ENCODE measurements around the gene RNF213.
"Not testable (repeated sequence)": the region's sequence is repeated elsewhere in the genome, so short reads cannot be mapped to it uniquely, and the experiment has no call there.

RNF213 gene

DNA sequence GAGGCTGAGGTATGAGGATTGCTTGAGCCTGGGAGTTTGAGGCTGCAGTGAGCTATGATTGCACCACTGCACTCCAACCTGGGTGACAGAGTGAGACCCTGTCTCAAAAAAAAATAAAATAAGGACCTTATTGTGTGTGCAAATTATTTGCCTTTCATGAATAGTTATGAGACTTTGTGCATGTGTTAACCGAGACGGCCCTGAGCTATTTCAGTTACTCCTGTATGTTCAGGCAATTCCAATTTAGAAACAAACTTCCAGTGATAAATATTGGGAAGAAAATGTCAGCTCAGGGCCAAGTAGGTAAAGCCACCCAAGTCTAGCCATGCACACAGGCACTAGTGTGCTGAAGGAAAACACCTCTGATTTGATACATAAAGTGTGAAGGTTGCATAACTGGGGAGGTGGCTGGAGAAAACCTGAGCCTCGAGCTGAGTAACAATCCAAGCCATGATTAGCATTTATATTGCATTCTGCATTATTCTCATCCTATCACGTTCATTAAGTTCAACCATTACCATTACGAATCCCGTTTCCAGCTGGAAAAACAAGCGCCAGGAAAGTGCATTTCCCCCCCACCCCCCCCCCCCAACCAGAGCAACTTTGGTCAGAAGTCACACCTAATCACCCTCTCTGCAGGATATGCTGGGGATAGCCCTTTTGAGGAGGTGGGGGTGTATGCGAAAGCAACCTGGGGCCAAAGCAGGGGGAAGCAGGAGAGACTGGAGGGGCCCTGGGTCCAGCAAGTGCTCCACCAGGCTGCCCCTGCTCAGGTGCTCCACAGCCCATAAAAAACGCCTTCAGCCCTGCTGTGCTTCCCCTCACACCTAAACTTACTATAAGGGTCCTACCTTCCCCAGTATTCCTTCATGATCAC lies 135.7 kb downstream of the RNF213 start:
- FAIRE-seq, result no peak

- FAIRE-seq, result no peak
Measured at GRCh38 chr17:80397034-80397387, 136.4 kb downstream of the RNF213 start.

DNA sequence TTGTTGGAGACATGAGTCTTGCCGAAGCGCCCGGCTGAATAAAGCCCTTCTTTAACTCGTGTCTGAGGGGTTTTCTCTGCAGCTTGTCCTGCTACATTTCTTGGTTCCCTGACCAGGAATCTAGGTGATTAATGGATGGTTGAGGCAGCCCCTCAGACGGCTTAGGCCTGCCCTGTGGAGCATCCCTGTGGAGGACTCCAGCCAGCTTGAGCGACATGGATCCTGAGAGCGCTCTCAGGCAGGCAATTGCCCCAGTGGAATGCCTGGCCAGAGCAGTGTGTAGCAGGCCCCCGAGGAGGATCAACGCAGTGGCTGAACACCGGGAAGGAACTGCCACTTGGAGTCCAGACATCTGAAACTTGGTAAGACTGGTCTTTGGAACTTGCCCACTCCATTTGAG lies 137.0 kb downstream of the RNF213 start:
- FAIRE-seq, result no peak

DNA sequence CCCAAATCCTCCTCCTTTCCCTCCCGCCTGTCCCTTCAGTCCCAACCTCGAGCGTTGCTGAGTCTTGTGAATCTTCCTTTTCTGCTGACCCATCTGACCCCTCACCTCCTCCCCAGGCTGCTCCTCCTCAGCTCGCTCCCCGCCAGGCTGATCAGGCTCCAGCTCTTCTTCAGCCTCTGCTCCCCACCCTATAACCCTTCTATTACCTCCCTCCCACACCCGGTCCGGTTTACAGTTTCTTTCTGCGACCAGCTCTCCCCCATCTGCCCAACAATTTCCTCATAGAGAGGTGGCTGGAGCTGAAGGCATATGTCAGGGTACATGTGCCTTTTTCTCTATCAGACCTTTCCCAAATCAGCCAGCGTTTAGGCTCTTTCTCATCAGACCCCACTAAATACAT lies 140.4 kb downstream of the RNF213 start:
- not testable (repeated sequence) for FAIRE-seq

GRCh38 chr17:80402102-80402501 lies 141.4 kb downstream of the RNF213 start:
- not testable (repeated sequence) for FAIRE-seq

- no peak for FAIRE-seq
Measured at GRCh38 chr17:80402959-80403358, 142.3 kb downstream of the RNF213 start.

- no peak for FAIRE-seq
Measured at GRCh38 chr17:80406146-80406545, 145.5 kb downstream of the RNF213 start.

GRCh38 chr17:80407917-80408316 lies 147.3 kb downstream of the RNF213 start:
- not testable (repeated sequence) for FAIRE-seq

DNA sequence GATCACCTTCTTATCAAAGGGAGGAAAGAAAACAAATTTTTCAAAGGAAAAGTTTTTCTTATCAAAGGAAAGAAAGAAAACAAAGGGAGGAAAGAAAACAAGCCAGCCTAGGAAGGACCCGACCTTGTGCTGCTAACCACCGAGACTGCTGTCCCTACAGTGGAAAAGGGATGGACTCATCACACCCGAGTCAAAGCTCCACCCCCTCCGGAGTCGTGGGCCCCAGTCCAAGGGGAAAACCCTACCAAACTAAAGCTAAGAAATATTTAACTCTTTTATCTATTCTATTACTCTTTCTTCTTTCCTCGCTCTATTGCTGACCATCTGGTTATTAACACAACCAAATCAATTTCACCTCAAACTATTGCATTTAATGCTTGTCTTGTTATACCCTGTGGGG lies 148.2 kb downstream of the RNF213 start:
- FAIRE-seq, result no peak

- FAIRE-seq, result no peak
Measured at GRCh38 chr17:80409626-80410025, 149.0 kb downstream of the RNF213 start.

DNA sequence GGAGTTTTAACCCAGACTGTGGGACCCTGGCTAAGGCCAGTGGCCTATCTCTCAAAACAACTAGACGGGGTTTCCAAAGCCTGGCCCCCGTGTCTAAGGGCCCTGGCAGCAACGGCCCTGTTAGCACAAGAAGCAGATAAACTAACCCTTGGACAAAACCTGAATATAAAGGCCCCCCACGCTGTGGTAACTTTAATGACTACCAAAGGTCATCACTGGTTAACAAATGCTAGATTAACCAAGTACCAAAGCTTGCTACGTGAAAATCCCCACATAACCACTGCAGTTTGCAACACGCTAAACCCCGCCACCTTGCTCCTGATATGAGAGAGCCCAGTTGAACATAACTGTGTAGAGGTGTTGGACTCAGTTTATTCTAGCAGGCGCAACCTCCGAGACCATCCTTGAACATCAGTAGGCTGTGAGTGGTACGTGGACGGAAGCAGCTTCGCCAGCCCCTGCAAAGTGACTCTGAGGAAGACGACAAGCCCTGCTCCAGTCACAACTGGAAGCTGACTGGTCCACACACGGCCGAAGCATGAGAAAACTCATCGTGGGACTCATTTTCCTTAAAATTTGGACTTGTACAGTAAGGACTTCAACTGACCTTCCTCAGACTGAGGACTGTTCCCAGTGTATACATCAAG lies 149.9 kb downstream of the RNF213 start:
- FAIRE-seq, result not testable (repeated sequence)

DNA sequence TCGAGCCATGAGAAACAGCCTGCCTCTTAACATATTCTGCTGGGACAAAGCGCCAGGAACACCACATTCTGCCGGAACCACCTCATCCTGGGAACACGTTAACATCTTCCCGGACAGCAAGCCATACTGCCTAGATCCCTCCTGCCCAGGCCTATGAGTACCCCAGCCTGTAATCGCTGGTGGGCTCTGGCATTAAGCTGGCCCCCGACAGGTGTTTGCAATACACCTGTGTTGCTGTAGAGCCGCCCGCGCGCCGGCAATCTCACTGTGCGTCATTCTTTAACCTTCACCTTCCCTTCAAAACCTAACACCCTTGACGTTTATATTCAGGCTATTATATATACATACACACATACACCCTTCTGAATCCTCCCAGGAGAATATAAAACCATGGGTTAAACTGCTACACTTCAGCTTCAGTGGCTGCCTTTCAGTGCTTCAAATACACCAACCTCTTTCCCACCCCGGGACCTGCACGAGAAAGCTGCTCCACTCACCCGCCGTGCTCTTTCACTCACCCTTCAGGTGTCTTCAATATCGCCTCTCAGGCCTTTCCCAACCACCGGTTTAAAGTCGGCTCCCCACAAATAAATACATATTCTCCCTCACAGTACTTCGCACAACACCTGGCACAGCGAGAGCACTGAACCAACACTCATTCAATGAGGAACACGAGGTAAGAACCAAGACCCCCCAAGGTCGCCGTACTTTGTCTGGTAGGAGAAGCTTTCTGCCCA lies 153.3 kb downstream of the RNF213 start:
- no peak for FAIRE-seq

GRCh38 chr17:80414508-80414802 lies 153.8 kb downstream of the RNF213 start:
- no peak for FAIRE-seq

DNA sequence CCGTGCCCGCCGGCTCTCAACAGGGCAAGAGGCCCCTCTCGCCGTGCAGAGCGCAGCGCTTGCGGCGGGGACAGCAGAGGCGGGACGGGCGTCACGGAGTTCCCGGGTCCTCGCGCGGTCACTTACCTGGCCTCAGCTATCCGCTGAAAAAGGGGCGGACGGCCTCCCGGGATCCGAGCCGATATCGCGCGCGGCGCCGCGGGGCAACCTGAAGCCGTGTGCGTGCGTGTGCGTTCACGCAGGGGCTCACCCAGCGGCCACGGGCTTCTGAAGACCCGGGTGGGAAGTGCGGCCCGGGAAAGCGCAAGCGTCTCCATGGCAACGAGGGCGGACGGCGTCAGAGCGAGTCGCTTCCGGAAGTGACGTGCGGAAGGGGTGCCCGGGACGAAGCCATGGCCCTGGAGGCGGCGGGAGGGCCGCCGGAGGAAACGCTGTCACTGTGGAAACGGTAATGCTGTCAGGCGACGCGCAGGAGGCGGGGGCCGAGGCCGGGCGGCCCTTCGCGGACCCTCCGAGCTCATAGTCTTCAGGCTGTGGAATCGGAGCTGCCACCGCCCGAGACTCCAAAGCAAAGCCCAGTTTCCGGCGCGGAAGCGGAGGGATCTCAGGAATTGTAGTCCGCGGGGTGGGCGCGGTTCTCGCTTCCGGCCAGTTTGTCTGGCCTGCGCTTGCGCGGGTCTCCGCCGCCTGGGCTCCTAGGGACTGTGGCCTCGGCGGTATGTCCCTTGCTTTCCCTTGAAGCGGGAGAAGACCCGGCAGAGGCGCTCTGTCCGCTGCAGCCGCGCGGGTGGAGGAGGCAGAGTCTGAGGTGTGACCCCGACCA lies 154.4 kb downstream of the RNF213 start, which contains the start of gene ENDOV:
Gene ENDOV (plus strand): TSS at position 365 of the 823 bp plus-strand sequence. CDS start 28 bp downstream, at position 393.
- no peak for FAIRE-seq

DNA sequence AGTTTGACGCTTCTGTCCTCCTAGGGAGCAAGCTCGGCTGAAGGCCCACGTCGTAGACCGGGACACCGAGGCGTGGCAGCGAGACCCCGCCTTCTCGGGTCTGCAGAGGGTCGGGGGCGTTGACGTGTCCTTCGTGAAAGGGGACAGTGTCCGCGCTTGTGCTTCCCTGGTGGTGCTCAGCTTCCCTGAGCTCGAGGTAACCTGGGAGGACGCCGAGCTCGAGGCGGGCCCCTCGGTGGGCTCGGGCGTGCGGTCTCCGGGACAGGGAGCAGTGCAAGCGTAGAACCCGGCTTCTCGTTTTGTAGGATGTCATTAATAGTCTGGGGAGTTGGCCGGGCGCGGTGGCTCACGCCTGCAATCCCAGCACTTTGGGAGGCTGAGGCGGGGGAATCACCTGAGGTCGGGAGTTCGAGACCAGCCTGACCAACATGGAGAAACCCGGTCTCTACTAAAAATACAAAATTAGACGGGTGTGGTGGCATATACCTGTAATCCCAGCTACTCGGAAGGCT lies 155.0 kb downstream of the RNF213 start:
- FAIRE-seq, result no peak

- FAIRE-seq, result no peak
Measured at GRCh38 chr17:80416260-80416939, 155.7 kb downstream of the RNF213 start.

DNA sequence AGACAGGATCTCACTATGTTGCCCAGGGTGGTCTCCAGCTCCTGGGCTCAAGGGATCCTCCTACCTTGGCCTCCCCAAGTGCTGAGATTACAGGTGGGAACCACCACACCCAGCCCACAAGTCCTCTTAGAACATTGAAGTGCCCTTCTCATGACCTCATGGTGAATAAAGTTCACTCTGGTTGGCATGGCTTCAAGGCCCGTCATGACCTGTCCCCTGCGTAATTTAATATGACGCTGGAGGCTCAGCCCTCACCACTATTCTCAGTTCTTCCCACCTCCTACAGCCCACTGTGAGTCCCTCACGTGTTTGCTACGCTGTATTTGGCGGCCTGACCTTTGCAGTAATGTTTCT lies 156.3 kb downstream of the RNF213 start:
- FAIRE-seq, result no peak

- no peak for FAIRE-seq
Measured at GRCh38 chr17:80418589-80418988, 157.9 kb downstream of the RNF213 start.

- no peak for FAIRE-seq
Measured at GRCh38 chr17:80419255-80419654, 158.6 kb downstream of the RNF213 start.

- no peak for FAIRE-seq
Measured at GRCh38 chr17:80421381-80422090, 160.9 kb downstream of the RNF213 start.

DNA sequence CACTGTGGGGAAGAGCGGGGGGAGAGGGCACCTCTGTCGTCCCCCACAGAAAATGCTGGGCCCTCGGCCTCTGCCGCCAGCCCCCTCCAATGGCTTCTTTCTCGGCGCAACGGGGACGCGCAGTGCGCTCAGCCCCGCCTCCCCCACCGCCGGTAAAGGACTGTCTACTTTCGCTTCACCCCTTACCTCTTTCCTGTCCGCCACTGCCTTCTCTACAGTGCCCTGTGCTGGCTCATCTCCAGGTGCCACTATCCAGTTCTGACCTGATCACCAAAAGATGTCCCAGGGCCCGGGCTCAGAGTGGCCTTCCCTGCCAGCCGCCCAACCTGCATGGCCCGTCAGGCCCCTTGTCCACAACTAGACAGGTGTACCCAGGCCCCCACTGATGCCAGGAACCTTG lies 161.6 kb downstream of the RNF213 start:
- no peak for FAIRE-seq

Measured in G401.6 (cell line).